ENCODE results near the gene CASP8.

- TF ChIP-seq EZH2 (IDR thresholded peaks at IDR 0.05) (no peak), POLR2AphosphoS5 (IDR thresholded peaks at IDR 0.05; ENCODE audit: borderline replicate concordance, low read depth, low read length) (no peak), FOXP2 (optimal IDR thresholded peaks at IDR 0.05; ENCODE audit: control extremely low read depth, extremely low read length, insufficient read depth) (no peak)
Measured at GRCh38 chr2:201327678-201328077, 67.3 kb downstream of the CASP8 start.

Measured in SK-N-MC (cell line).